ENCODE measurements around the gene MBP.

The MBP gene

DNA sequence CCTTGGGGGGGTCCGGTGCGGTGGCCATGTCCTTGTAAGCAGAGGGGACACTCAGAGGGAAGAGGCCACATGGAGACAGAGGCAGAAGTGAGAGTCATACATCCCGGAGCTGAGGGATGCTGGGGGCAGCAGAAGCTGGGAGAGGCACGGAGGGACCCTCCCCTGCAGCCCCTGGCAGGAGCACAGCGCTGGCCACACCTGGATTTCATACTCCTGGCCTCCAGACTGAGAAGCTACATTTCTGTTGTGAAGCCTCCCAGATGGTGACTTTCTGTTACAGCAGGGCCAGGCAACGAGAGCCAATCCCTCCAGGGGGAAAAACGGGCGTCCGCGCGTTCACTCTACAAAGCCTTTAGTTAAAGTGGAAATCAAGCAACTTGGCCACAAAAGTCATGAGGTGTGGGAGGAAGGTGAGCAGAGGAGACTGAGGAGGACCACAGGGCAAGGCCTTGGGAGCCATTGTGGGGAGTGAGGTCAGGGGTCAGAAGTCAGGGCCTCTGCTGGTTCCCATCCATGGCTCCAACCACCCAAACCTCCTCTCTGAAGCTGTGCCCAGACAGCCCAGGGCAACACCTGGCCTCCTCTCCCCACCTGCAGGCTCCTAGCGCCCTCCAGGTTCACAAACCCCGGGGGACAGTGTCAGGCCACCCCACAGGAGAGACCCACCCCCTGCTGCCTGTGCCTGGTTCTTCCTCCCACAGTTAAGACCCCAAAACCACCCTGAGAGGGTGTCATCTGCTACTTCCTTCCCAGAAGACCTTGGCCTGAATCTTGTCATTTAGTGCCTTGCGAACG is 4.5 kb upstream of the MBP start:
- no peak for DNase-seq (ENCODE audit: low read depth in 1 of 2, low spot score in 1 of 2)
- in situ Hi-C loops (cut with HindIII; ENCODE audit: low pct_unique_long_range_greater_than_20kb, low sequenced_read_pairs): no loop called here
- TF ChIP-seq JUND (IDR thresholded peaks at IDR 0.05; ENCODE audit: low read depth): no peak

DNA sequence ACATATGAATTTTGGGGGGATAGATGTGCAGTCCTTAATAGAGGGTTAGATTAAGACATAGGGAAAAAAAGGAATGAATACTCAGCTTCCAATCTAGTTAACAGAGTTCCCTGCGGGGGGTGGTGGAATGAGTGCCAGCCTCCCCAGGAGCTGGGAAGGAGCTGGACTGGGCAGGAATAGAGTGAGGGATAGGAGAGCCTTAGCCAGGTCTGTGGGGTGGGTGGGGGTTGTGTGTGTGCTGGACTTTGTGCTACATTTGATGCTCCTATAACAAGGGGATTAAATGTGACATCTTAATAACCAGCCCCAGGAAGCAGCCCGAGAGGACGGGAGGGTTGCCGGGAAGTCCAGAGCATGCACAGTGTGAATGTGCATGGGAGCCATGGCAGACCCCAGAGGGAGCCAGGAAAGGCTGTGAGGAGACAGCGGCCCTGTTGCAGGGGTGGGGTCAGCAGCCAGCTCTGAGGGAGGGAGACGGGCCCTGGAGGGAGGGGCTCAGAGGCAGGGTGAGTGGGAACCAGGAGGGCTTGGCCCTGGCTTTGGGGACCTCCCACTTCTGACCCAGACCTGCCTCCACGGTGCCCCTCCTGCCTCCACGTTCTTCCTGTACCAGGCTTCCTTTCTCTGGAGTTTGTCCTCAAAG is 3.6 kb upstream of the MBP start:
- no peak for TF ChIP-seq JUND (IDR thresholded peaks at IDR 0.05; ENCODE audit: low read depth)
- in situ Hi-C loops (cut with HindIII; ENCODE audit: low pct_unique_long_range_greater_than_20kb, low sequenced_read_pairs): no loop called here

DNA sequence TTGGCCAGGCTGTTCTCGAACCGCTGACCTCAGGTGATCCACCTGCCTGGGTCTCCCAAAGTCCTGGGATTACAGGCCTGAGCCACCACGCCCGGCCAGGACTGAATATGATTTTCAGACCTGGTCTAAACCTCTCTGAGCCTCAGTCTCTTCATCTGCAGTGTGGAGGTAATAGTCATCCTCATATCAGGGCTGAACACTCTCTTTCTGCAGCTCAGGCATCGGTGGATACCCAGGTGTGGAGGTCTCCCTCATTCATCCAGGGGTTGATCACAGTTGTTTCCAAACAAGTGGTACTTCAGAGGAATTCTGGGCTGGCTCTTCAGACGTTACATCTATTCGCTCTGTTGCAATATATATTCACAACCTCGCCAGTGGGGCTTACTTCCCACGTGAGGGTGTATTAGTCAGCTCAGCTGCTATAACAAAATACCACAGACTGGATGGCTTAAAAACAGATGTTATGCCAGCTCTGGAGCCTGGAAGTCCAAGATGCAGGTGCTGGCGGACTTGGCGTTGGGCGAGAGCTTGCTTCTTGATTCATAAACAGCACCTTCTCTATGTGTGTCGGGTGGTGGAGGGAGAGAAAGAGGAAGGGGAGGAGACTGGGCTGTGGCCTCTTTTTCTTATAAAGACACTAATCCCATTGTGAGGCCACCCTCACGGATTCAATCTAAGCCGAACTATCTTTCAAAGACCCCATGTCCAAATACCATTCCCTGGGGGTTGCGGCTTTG is 2.9 kb upstream of the MBP start:
- in situ Hi-C loops (cut with HindIII; ENCODE audit: low pct_unique_long_range_greater_than_20kb, low sequenced_read_pairs): no loop called here

More for the DNA sequence above, 3.6 kb upstream of the MBP start:
- no peak for DNase-seq (ENCODE audit: low read depth in 1 of 2, low spot score in 1 of 2)

DNA sequence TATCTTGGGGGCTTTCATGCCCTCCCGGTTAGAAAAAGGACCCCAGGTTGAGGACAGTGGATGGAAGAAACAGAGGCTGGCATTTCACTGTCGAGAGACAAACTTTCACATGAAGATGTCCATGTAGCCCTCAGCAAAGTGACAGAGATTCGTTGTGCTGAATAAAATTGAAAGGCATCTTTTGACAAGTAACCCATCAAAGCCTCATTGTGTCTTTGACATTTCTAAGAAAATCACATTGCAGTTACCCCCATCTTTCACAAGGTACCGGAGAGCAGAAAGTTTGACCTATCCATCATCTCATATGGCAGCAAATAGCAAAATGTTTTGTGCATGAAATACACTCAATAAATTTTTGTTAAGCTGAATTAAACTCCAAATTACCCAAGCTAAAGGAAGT is 2.0 kb upstream of the MBP start:
- no peak for DNase-seq (ENCODE audit: low read depth in 1 of 2, low spot score in 1 of 2)
- no peak for TF ChIP-seq JUND (IDR thresholded peaks at IDR 0.05; ENCODE audit: low read depth)
- in situ Hi-C loops (cut with HindIII; ENCODE audit: low pct_unique_long_range_greater_than_20kb, low sequenced_read_pairs): no loop called here

More for the DNA sequence above, 2.9 kb upstream of the MBP start:
- no peak for DNase-seq (ENCODE audit: low read depth in 1 of 2, low spot score in 1 of 2)
- TF ChIP-seq JUND (IDR thresholded peaks at IDR 0.05; ENCODE audit: low read depth): no peak

DNA sequence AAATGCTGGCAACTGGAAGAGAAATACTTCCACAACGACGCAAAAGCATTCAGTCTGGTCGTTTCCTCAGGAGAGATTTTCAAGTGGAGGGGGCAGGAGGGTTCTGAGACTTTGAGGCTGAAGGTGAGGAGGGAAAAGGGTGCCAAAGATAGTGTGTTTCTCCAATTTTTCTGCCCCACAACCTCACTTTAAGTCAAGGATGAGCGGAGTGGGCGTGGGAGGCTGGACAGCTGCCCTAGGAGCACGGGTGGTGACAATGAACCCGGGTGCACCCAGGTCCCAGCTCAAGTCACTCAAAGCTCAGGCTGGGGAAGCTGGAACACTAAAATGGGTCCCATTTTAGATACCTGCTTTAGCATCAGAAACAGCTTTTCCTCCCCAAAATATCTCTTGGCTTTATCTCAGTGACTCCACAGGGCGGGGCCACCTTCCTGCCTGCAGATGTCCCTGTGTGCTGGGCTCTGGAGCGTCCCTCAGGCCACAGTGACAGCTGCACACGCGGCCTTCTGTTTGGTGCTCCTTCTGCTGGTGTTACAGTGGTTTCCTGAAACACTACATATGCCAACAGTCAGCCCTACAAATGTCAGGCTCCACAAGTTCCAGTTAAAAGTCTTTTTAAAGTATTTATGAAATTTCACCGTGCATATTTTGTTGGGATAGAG is 1.4 kb upstream of the MBP start:
- no peak for DNase-seq (ENCODE audit: low read depth in 1 of 2, low spot score in 1 of 2)
- no peak for TF ChIP-seq JUND (IDR thresholded peaks at IDR 0.05; ENCODE audit: low read depth)
- in situ Hi-C loops (cut with HindIII; ENCODE audit: low pct_unique_long_range_greater_than_20kb, low sequenced_read_pairs): no loop called here

DNA sequence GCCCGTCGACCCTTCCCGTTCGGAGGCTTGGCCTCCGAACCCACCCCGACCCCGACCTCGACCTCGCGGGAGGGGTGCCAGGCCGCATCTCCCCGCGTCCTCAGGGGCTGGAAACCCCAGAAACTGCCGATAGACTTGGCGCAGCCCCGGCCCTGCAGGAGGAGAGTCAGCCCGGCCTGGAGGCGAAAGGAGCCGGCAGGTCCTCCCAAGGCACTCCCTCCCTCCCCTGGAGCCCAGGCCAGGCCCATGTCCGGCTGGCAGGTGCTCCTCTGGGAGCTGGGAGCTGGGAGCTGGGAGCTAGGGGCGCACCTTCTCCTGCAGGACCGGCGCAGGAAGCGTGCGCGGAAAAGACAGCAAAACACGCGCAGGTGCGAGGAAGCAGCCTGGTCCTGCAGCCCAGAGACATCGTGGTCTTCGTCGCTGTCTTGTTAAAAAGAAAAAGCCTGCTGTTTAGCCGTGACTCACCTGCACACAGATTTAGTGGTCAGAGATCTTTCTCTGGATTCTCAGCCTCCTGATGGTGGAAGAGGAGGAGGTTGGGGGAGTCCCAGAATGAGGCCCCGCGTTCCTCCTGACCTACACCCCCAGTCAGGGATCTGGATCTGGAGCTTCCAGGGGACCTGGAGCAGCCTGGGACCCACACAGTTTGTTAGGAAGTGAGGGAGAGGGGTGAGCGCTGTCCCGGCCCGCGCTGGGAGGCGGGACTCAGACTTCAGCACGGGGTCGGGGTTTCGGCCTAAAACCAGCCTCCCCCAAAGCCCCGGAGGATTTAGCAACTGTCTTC is 660 bp upstream of the MBP start:
- TF ChIP-seq JUND (IDR thresholded peaks at IDR 0.05; ENCODE audit: low read depth): no peak
- no peak for DNase-seq (ENCODE audit: low read depth in 1 of 2, low spot score in 1 of 2)
- in situ Hi-C loops (cut with HindIII; ENCODE audit: low pct_unique_long_range_greater_than_20kb, low sequenced_read_pairs): no loop called here

- no peak for TF ChIP-seq JUND (IDR thresholded peaks at IDR 0.05; ENCODE audit: low read depth)
- DNase-seq (ENCODE audit: low read depth in 1 of 2, low spot score in 1 of 2): no peak
- in situ Hi-C loops (cut with HindIII; ENCODE audit: low pct_unique_long_range_greater_than_20kb, low sequenced_read_pairs): no loop called here
Measured at GRCh38 chr18:77131652-77132368, 773 bp downstream of the MBP start.

DNA sequence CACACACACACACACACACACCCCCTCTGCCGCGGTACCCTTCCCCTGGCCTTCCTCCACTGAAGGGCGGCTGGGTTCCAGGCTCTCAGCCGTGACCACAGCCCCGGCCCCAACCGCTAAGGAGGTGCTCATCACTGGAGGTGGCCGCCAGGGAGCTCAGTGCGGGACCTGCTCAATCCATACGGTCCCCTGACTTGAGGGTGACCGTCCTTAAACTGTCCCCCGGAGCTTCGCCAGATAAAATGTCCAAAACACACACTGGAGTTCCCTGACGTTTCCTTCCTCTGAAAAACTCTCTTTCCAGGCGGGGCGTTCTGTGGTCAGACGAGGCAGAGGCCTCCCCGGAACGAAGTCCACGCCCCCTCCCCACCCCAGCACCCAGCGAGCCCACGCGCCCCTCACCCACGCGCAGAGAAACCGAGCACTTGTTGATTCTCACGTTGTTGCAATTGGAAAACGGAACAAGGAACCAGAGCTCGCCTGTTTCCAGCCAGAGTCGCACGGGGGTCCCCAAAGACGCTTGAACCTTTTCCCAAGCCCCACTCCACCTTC is 1.4 kb downstream of the MBP start:
- in situ Hi-C loops (cut with HindIII; ENCODE audit: low pct_unique_long_range_greater_than_20kb, low sequenced_read_pairs): no loop called here
- DNase-seq (ENCODE audit: low read depth in 1 of 2, low spot score in 1 of 2): no peak
- no peak for TF ChIP-seq JUND (IDR thresholded peaks at IDR 0.05; ENCODE audit: low read depth)

GRCh38 chr18:77130229-77131099 is 2.1 kb downstream of the MBP start:
- DNase-seq (ENCODE audit: low read depth in 1 of 2, low spot score in 1 of 2): no peak
- in situ Hi-C loops (cut with HindIII; ENCODE audit: low pct_unique_long_range_greater_than_20kb, low sequenced_read_pairs): no loop called here
- TF ChIP-seq JUND (IDR thresholded peaks at IDR 0.05; ENCODE audit: low read depth): no peak

- no peak for DNase-seq (ENCODE audit: low read depth in 1 of 2, low spot score in 1 of 2)
- no peak for TF ChIP-seq JUND (IDR thresholded peaks at IDR 0.05; ENCODE audit: low read depth)
- in situ Hi-C loops (cut with HindIII; ENCODE audit: low pct_unique_long_range_greater_than_20kb, low sequenced_read_pairs): no loop called here
Measured at GRCh38 chr18:77129150-77129551, 3.4 kb downstream of the MBP start.
